GM12878 (cell line): Measurements from ENCODE around the gene RCN1. TPM values are rescaled to one million over a fixed set of nuclear protein-coding genes. Genes with fewer than 3 reads are reported as not detected.

Experiments
- ATAC-seq: fragments of 200-7000 bp; cut with Tn5 transposase; 3 replicates; pipeline ENCODE4 v1.9.1; 2020; ENCODE audit warnings: mild to moderate bottlenecking, moderate library complexity
- BruUV-seq: library from RNA; stranded (reverse); fragments of 400-500 nt; replicated peaks from 2 replicates; lab custom pipeline; 2021; lab: Mats Ljungman, UMichigan
- CTCF ChIA-PET: fragments of 300-600 bp; sonication (Branson Sonifier 250); formaldehyde crosslinking; extraction: SDS; loops from one replicate; lab custom pipeline; 2021; ENCODE audit warnings: inconsistent platforms; lab: Yijun Ruan, JAX
- POLR2A ChIA-PET: fragments of 350-600 bp; formaldehyde crosslinking; extraction: SDS; loops from one replicate; lab custom pipeline; 2021; ENCODE audit warnings: inconsistent platforms; lab: Charles Lee
- RAD21 ChIA-PET: fragments of 300-600 bp; sonication (Branson Sonifier 250); formaldehyde crosslinking; loops from one replicate; lab custom pipeline; 2023; ENCODE audit warnings: antibody characterized with exemption; ENCODE audit not compliant: unreplicated experiment; lab: Charles Lee
- SMC1A ChIA-PET: fragments of 300-600 bp; sonication (Branson Sonifier 250); formaldehyde crosslinking; loops from one replicate; lab custom pipeline; 2023; ENCODE audit not compliant: unreplicated experiment, uncharacterized antibody; lab: Charles Lee
- DNase-seq: peaks from one replicate; pipeline ENCODE4 v3.0.0-alpha.2; 2011; ENCODE audit warnings: low read depth, low spot score
- FAIRE-seq: peaks from 3 replicates; lab custom pipeline; 2011; peaks lifted over from hg19 to GRCh38; lab: Jason Lieb, UNC
- H2AFZ ChIP-seq: 2 replicates; pipeline ENCODE4 v1.6.0; 2011; ENCODE audit warnings: low read depth, low read length, control low read depth; ENCODE audit not compliant: control insufficient read depth
- H3K27ac ChIP-seq: 2 replicates; pipeline ENCODE4 v1.5.1; 2011; ENCODE audit warnings: control low read depth; ENCODE audit not compliant: control insufficient read depth, insufficient read depth
- H3K27me3 ChIP-seq, 2 experiments: replicated peaks in 1 of 2; 2 replicates each; pipeline versions ENCODE4 v1.6.0 to v1.6.1; 2011; ENCODE audit warnings: low read length in 1 of 2; ENCODE audit not compliant: control insufficient read depth in 2 of 2, insufficient read depth in 2 of 2
- H3K36me3 ChIP-seq, 2 experiments: 2 replicates each; pipeline ENCODE4 v1.5.1; 2011; ENCODE audit warnings: low read length in 1 of 2; ENCODE audit not compliant: control insufficient read depth in 2 of 2, insufficient read depth in 2 of 2
- H3K4me1 ChIP-seq: 2 replicates; pipeline ENCODE4 v1.6.1; 2011; ENCODE audit warnings: mild to moderate bottlenecking, low read length, moderate library complexity, mixed read lengths; ENCODE audit not compliant: control insufficient read depth, insufficient read depth
- H3K4me2 ChIP-seq: 2 replicates; pipeline ENCODE4 v1.6.0; 2011; ENCODE audit warnings: control low read depth; ENCODE audit not compliant: control insufficient read depth, insufficient read depth
- H3K4me3 ChIP-seq: fragments of 200-600 bp; sonication (generic); 2 replicates; pipeline ENCODE4 v1.5.1; 2016
- H3K79me2 ChIP-seq: 2 replicates; pipeline ENCODE4 v1.6.0; 2011; ENCODE audit warnings: low read length; ENCODE audit not compliant: control insufficient read depth, insufficient read depth
- H3K9ac ChIP-seq: 2 replicates; pipeline ENCODE4 v1.8.0; 2011; ENCODE audit warnings: low read length, control low read depth, mixed read lengths; ENCODE audit not compliant: control insufficient read depth, insufficient read depth
- H3K9me3 ChIP-seq: replicated peaks from 3 replicates; pipeline ENCODE4 v1.5.1; 2011; ENCODE audit warnings: mild to moderate bottlenecking, low read length; ENCODE audit not compliant: control insufficient read depth, insufficient read depth
- H4K20me1 ChIP-seq: 2 replicates; pipeline ENCODE4 v1.6.0; 2011; ENCODE audit not compliant: control insufficient read depth, insufficient read depth
- MXI1 ChIP-seq: fragments of 150-350 bp; IDR thresholded peaks from 2 replicates; pipeline ENCODE4 v1.6.1; 2011; ENCODE audit warnings: low read depth, mild to moderate bottlenecking, inconsistent platforms, low read length, improper control_type of control experiment
- NRF1 ChIP-seq: conservative IDR thresholded peaks from 2 replicates; pipeline ENCODE4 v1.6.1; 2011; ENCODE audit warnings: mild to moderate bottlenecking, low read depth, low read length, improper control_type of control experiment
- RFX5 ChIP-seq: IDR thresholded peaks from 2 replicates; pipeline ENCODE4 v1.6.1; 2011; ENCODE audit warnings: low read depth, low read length, improper control_type of control experiment
- SPI1 ChIP-seq: IDR thresholded peaks from 2 replicates; pipeline ENCODE4 v1.6.1; 2011; ENCODE audit warnings: low read depth, mild to moderate bottlenecking, low read length, moderate library complexity, borderline replicate concordance; ENCODE audit not compliant: insufficient read depth
- TARDBP ChIP-seq: IDR thresholded peaks from 2 replicates; pipeline ENCODE4 v1.6.1; 2016; ENCODE audit warnings: borderline replicate concordance
- YBX1 ChIP-seq: fragments of 450-650 bp; IDR thresholded peaks from 2 replicates; pipeline ENCODE4 v1.6.1; 2016; ENCODE audit warnings: antibody characterized with exemption
- ZNF217 ChIP-seq: fragments of 450-650 bp; IDR thresholded peaks from 2 replicates; pipeline ENCODE4 v1.6.1; 2017; ENCODE audit warnings: antibody characterized with exemption, mild to moderate bottlenecking
- ZNF622 ChIP-seq: fragments of 450-650 bp; IDR thresholded peaks from 2 replicates; pipeline ENCODE4 v1.6.1; 2017; ENCODE audit warnings: mild to moderate bottlenecking, inconsistent platforms
- WGBS: methylation state at CpG from one replicate; pipeline ENCODE4 v1.1.6; 2016; ENCODE audit warnings: low lambda C conversion rate; ENCODE audit not compliant: insufficient replicate concordance, insufficient coverage; ENCODE audit errors: missing lambda C conversion rate; 5-methylcytosine and 5-hydroxymethylcytosine counted together
- in situ Hi-C: fragments of 300-500 bp; cut with MboI; formaldehyde crosslinking; loops from 9 replicates; pipeline ENCODE4 v1.14.3; 2018; ENCODE audit warnings: mixed read lengths
- intact Hi-C: fragments of 100-400 bp; cut with micrococcal nuclease; formaldehyde crosslinking; loops from one replicate; pipeline ENCODE4 v1.14.2; 2022; ENCODE audit not compliant: unreplicated experiment
- polyA plus RNA-seq, 11 experiments: library from polyadenylated mRNA; depleted of rRNA in 4 of 11; unstranded in 6 of 11; stranded (reverse) in 5 of 11; fragments of >200 nt; fragmentation: Nextera tagmentation in 4 of 11; fragmentation: Illumina TruSeq in 1 of 11; extraction: Ambion mirVana in 4 of 11; extraction: Trizol in 1 of 11; gene quantifications; 1 replicate in 1 of 11; 2 replicates in 10 of 11; pipeline versions ENCODE4 v1.2.1 to v1.2.3, GENCODE V29; 2011 to 2016; ENCODE audit warnings: inconsistent platforms in 2 of 11, missing spikeins in 2 of 11, low read depth in 1 of 11
- total RNA-seq, 4 experiments: library from RNA; depleted of rRNA in 3 of 4; stranded (reverse); fragments of >200 nt in 3 of 4; fragmentation: Illumina TruSeq in 1 of 4; extraction: Trizol in 1 of 4; gene quantifications; 2 replicates each; pipeline versions ENCODE4 v1.2.1 to v1.2.3, GENCODE V29; 2013 to 2021
- TF ChIP-seq, protein P1 (sequence below): IDR thresholded peaks from 2 replicates; pipeline ENCODE4 v1.6.1; 2011; ENCODE audit warnings: borderline replicate concordance, low read depth, mild to moderate bottlenecking, moderate library complexity, mixed read lengths, low read length; ENCODE audit not compliant: insufficient read depth; ENCODE audit errors: extremely low read length
- TF ChIP-seq, protein P2 (sequence below): IDR thresholded peaks from 2 replicates; pipeline ENCODE4 v1.6.1; 2011; ENCODE audit warnings: borderline replicate concordance, low read depth, mild to moderate bottlenecking, moderate library complexity, low read length; ENCODE audit not compliant: insufficient read depth, poor library complexity, severe bottlenecking

RCN1 gene
- total and polyA plus RNA-seq, 10 of the 15 experiments (the other 5 are each of a cell fraction or from before 2014, with no cell fraction given), result 17.6 to 76.7 (median 56.4) TPM

DNA sequence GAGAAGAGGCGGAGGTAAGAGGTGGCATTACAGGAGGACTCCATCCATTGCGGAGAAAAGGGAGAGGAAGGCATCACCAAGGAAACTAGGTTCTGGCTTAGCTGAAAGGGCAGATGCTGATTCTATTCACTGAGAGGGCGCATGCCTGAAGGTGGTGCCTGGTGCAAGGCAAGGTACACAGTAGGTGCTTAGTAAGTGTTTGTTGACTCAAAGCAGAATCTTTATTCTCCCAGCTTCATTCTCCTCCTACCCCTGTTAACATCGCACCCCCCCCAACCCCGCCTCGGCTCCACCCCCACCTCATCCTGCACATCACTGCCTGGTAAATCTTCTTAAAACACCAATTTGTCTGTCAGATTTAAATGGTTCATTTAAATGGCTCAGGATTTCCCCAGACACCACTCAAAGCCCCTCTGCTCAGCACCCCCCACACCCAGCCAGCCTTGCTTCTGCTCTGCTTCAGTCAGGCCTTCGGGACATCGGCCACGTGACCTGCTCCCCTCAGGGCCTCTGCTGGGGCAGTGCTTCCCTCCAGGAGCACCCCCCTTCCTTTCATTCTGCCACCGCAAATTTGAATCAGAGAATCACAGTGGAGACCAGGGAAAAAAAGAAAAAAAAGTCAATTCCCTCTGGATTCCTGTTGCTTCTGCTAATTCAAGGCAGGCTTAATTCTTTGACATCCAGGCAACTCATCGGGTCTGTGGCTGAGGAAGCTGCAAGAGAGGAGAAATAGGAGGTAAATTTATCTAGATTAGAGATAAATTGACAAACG, 17.8 kb upstream of the RCN1 start:
- Histone ChIP-seq H3K4me2 (no peak overlapping the region), H3K27me3 (no peaks in the 10 kb centered on the region), H3K36me3 (no peaks in the 10 kb centered on the region), H3K9ac (no peak overlapping the region), H3K9me3 (peaks cover 1% of the 10 kb centered on the region; the same call in 2 of the 3 replicates), H2AFZ (no peak overlapping the region), H3K27ac (no peak overlapping the region), H3K4me3 (no peak overlapping the region), H4K20me1 (no peaks in the 10 kb centered on the region), H3K79me2 (no peaks in the 10 kb centered on the region), H3K4me1 (peaks cover 5% of the 10 kb centered on the region)
- no peak for FAIRE-seq
- ATAC-seq, result no peak
- ChIA-PET CTCF (interaction anchor here (2.2 to 2.3 kb wide), 2 partner anchors 10 to 21 kb away, joined by 5 to 10 read pairs; no protein-coding TSS in a partner anchor), RAD21 (no interaction called here), SMC1A (no interaction called here), POLR2A (interaction anchor here (1.3 kb wide), 1 partner anchor 22 kb away, joined by 3 read pairs; no protein-coding TSS in a partner anchor)
- no peak for DNase-seq
- intact Hi-C loops (no loop called here), in situ Hi-C loops (no loop called here)
- BruUV-seq, result no TSS peak
- TF ChIP-seq, protein P1, sequence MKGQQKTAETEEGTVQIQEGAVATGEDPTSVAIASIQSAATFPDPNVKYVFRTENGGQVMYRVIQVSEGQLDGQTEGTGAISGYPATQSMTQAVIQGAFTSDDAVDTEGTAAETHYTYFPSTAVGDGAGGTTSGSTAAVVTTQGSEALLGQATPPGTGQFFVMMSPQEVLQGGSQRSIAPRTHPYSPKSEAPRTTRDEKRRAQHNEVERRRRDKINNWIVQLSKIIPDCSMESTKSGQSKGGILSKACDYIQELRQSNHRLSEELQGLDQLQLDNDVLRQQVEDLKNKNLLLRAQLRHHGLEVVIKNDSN, result peak; percentile 57
- TF ChIP-seq ZNF217, result no peak
- 25% methylated on average over 11 of the region's 12 CpGs for WGBS

DNA sequence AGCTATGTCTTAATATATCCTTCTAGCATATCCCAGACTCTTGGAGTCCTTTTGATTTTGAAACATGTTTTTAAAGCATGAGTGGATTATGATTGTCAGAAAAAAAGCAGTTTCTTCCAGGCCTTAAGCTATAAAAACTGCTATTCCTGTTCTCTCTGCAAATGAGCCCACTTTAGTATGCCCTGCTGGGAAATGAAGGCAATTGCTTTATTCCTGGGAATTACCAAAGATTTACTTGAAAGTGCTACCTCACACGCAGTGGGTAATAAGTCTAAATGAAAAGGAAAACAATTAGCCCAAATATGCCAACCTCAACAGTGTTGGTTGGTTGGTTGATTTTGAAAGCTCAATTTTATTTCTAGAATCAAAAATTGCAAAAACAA, 17.2 kb upstream of the RCN1 start:
- no peak overlapping the region for H3K4me2 ChIP-seq
- H3K4me1 ChIP-seq, result peaks cover 5% of the 10 kb centered on the region
- ChIA-PET SMC1A (interaction anchor here (0.7 kb wide), 1 partner anchor 720 kb away, joined by 3 read pairs; no protein-coding TSS in a partner anchor), CTCF (interaction anchor here (2.2 to 2.3 kb wide), 2 partner anchors 10 to 21 kb away, joined by 5 to 10 read pairs; no protein-coding TSS in a partner anchor)
- intact Hi-C loops, result no loop called here
- no peaks in the 10 kb centered on the region for H3K36me3 ChIP-seq
- ATAC-seq (no peak), DNase-seq (no peak)
- peaks cover 3% of the 10 kb centered on the region; the same call in 2 of the 3 replicates for H3K9me3 ChIP-seq
- H3K4me3 ChIP-seq, result no peak overlapping the region
- in situ Hi-C loops, result no loop called here
- no peak for TF ChIP-seq MXI1
- TF ChIP-seq, protein P2, sequence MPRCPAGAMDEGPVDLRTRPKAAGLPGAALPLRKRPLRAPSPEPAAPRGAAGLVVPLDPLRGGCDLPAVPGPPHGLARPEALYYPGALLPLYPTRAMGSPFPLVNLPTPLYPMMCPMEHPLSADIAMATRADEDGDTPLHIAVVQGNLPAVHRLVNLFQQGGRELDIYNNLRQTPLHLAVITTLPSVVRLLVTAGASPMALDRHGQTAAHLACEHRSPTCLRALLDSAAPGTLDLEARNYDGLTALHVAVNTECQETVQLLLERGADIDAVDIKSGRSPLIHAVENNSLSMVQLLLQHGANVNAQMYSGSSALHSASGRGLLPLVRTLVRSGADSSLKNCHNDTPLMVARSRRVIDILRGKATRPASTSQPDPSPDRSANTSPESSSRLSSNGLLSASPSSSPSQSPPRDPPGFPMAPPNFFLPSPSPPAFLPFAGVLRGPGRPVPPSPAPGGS, result no peak
- TF ChIP-seq NRF1, result no peak
- TF ChIP-seq TARDBP, result no peak
- TF ChIP-seq SPI1, result no peak
- TF ChIP-seq YBX1, result no peak
- TF ChIP-seq RFX5, result no peak
- TF ChIP-seq ZNF622, result no peak
- TF ChIP-seq, all 136 proteins: peak for 0
- H4K20me1 ChIP-seq, result no peaks in the 10 kb centered on the region
- FAIRE-seq, result no peak
- BruUV-seq, result no TSS peak
- H3K9ac ChIP-seq, result no peak overlapping the region
- ChIA-PET POLR2A (interaction anchor here (1.3 kb wide), 1 partner anchor 21 kb away, joined by 3 read pairs; no protein-coding TSS in a partner anchor), RAD21 (no interaction called here)
- 37% methylated on average over 1 of the region's 1 CpG for WGBS
- H3K27me3 ChIP-seq, result no peaks in the 10 kb centered on the region
- no peak overlapping the region for H3K27ac ChIP-seq
- H3K79me2 ChIP-seq, result no peaks in the 10 kb centered on the region
- H2AFZ ChIP-seq, result no peak overlapping the region
